ENCODE results near the gene SOCS1.

DNA sequence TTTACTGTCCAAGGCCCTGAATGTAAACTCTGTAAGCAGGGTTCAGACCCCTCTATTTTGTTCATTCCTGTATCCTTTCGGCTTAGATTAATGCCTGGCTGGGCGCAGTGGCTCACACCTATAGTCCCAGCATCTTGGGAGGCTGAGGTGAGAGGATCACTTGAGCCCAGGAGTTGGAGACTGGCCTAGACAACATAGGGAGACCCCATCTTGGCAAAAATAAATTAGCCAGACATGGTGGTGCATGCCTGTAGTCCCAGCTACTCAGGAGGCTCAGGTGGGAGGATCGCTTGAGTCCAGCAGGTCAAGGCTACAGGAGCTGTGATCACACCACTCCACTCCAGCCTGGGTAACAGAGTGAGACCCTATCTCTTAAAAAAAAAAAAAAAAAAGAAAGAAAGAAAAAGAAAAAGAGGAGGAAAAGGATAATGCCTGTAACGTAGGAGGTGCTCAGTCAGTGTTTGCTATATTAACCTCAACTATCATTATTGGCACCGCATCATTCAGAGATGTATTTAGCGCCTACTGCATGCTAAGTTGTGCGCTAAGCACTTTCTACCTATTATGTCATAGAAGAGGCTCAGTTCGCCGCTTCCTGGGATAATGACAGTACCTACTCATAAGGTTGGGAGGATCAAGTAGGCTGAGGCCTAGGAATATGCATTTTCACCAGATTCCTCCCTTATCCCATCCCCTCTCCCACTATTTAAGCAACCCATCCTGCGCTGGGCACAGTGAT is 5.0 kb downstream of the SOCS1 start:
- TF ChIP-seq FOXP4 (CRISPR knock-in tag; IDR thresholded peaks at IDR 0.05; ENCODE audit: borderline replicate concordance) (no peak), HEY1 (CRISPR knock-in tag; IDR thresholded peaks at IDR 0.05; ENCODE audit: borderline replicate concordance) (no peak), ARHGAP35 (IDR thresholded peaks at IDR 0.05; ENCODE audit: partially characterized antibody) (no peak), BRCA1 (IDR thresholded peaks at IDR 0.05) (no peak), BRCA1 (CRISPR knock-in tag; IDR thresholded peaks at IDR 0.05) (no peak), ZFX (CRISPR knock-in tag; IDR thresholded peaks at IDR 0.05) (no peak), SRSF7 (optimal IDR thresholded peaks at IDR 0.05; ENCODE audit: low read depth, low read length) (no peak), ZNF175 (CRISPR knock-in tag; IDR thresholded peaks at IDR 0.05; ENCODE audit: low read depth) (no peak), POLR2A (conservative IDR thresholded peaks at IDR 0.05) (no peak), STAG1 (CRISPR knock-in tag; IDR thresholded peaks at IDR 0.05; ENCODE audit: borderline replicate concordance) (no peak), ZFP1 (CRISPR knock-in tag; IDR thresholded peaks at IDR 0.05) (no peak), SMARCA5 (IDR thresholded peaks at IDR 0.05) (no peak), SP2 (IDR thresholded peaks at IDR 0.05; ENCODE audit: extremely low read depth, low read depth, low read length, poor library complexity, severe bottlenecking) (no peak)
- TF ChIP-seq, protein P1, sequence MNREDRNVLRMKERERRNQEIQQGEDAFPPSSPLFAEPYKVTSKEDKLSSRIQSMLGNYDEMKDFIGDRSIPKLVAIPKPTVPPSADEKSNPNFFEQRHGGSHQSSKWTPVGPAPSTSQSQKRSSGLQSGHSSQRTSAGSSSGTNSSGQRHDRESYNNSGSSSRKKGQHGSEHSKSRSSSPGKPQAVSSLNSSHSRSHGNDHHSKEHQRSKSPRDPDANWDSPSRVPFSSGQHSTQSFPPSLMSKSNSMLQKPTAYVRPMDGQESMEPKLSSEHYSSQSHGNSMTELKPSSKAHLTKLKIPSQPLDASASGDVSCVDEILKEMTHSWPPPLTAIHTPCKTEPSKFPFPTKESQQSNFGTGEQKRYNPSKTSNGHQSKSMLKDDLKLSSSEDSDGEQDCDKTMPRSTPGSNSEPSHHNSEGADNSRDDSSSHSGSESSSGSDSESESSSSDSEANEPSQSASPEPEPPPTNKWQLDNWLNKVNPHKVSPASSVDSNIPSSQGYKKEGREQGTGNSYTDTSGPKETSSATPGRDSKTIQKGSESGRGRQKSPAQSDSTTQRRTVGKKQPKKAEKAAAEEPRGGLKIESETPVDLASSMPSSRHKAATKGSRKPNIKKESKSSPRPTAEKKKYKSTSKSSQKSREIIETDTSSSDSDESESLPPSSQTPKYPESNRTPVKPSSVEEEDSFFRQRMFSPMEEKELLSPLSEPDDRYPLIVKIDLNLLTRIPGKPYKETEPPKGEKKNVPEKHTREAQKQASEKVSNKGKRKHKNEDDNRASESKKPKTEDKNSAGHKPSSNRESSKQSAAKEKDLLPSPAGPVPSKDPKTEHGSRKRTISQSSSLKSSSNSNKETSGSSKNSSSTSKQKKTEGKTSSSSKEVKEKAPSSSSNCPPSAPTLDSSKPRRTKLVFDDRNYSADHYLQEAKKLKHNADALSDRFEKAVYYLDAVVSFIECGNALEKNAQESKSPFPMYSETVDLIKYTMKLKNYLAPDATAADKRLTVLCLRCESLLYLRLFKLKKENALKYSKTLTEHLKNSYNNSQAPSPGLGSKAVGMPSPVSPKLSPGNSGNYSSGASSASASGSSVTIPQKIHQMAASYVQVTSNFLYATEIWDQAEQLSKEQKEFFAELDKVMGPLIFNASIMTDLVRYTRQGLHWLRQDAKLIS (CRISPR knock-in tag; IDR thresholded peaks at IDR 0.05): no peak
- TF ChIP-seq, protein P2, sequence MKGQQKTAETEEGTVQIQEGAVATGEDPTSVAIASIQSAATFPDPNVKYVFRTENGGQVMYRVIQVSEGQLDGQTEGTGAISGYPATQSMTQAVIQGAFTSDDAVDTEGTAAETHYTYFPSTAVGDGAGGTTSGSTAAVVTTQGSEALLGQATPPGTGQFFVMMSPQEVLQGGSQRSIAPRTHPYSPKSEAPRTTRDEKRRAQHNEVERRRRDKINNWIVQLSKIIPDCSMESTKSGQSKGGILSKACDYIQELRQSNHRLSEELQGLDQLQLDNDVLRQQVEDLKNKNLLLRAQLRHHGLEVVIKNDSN (CRISPR knock-in tag; IDR thresholded peaks at IDR 0.05): no peak

All from K562 (cell line).